ENCODE measurements around the gene PAQR8. TPM values are rescaled to one million over a fixed set of nuclear protein-coding genes. Genes with fewer than 3 reads are reported as not detected.

Gene PAQR8
- total and polyA plus RNA-seq, 2 of the 13 experiments (the other 11 are each of a cell fraction or from before 2014, with no cell fraction given), result 37.7 to 50.7 TPM

DNA sequence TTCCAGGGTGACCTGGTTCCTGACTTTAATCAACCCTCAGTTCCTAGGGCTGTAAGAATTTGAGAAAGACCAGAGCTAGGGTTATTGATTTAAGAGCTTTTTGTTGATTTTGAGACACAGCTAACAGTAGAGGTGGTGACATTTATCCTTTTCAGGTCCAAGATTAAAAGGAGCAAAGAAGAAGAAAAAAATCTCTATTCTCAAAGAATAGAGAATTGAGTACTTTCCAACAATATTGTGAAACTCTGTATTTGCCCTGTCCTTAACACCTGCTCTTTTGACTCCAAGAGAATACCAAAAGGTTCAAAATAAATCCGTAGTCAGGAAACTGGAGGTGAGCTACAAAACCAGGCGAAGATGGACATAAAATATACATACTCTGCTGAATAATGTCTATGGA lies 7.3 kb downstream of the PAQR8 start (continued):
- no peak for TF ChIP-seq HIC2 (CRISPR knock-in tag; IDR thresholded peaks at IDR 0.05; ENCODE audit: low read depth)
- no peak for TF ChIP-seq NCOA1 (CRISPR knock-in tag; IDR thresholded peaks at IDR 0.05)
- TF ChIP-seq ZBTB4 (CRISPR knock-in tag; IDR thresholded peaks at IDR 0.05; ENCODE audit: borderline replicate concordance), result no peak
- TF ChIP-seq POLR2A (IDR thresholded peaks at IDR 0.05; ENCODE audit: insufficient read depth in 1 of 2, low read depth in 2 of 2, low read length in 2 of 2), result no peak
- no peak for TF ChIP-seq ZNF556 (CRISPR knock-in tag; IDR thresholded peaks at IDR 0.05; ENCODE audit: borderline replicate concordance)
- no peak for TF ChIP-seq ZNF235 (CRISPR knock-in tag; IDR thresholded peaks at IDR 0.05; ENCODE audit: borderline replicate concordance)
- no peak for TF ChIP-seq YEATS2 (CRISPR knock-in tag; IDR thresholded peaks at IDR 0.05; ENCODE audit: borderline replicate concordance)
- TF ChIP-seq SOX6 (IDR thresholded peaks at IDR 0.05), result no peak
- TF ChIP-seq SOX6 (CRISPR knock-in tag; IDR thresholded peaks at IDR 0.05), result peak; percentile 87
- no peak for TF ChIP-seq ZNF318 (CRISPR knock-in tag; IDR thresholded peaks at IDR 0.05)
- no peak for TF ChIP-seq ZNF841 (CRISPR knock-in tag; IDR thresholded peaks at IDR 0.05; ENCODE audit: borderline replicate concordance)
- TF ChIP-seq IRF1 (CRISPR knock-in tag; IDR thresholded peaks at IDR 0.05; ENCODE audit: low read depth), result no peak
- no peak for TF ChIP-seq BORCS8-MEF2B (CRISPR knock-in tag; IDR thresholded peaks at IDR 0.05)
- TF ChIP-seq ZNF331 (CRISPR knock-in tag; IDR thresholded peaks at IDR 0.05), result 0 out of 2 replicates have a peak, but pooled peaks have one; percentile 19
- TF ChIP-seq ZNF761 (CRISPR knock-in tag; conservative IDR thresholded peaks at IDR 0.05), result no peak
- no peak for TF ChIP-seq ATF5 (CRISPR knock-in tag; IDR thresholded peaks at IDR 0.05; ENCODE audit: low read depth)
